ENCODE results near the gene GAS6. TPM values are rescaled to one million over a fixed set of nuclear protein-coding genes. Genes with fewer than 3 reads are reported as not detected.

The GAS6 gene
- total RNA-seq, 4 donors from 2014 or later = 317 to 697 (median 547) TPM

- no peak for TF ChIP-seq EP300 (IDR thresholded peaks at IDR 0.05)
- TF ChIP-seq CTCF (IDR thresholded peaks at IDR 0.05) = no peak
- TF ChIP-seq POLR2A (IDR thresholded peaks at IDR 0.05) = no peak
- 46 to 47% methylated on average over 16 to 25 of the region's 29 CpGs for WGBS, 2 donors
- DNase-seq (ENCODE audit: low spot score in 2 of 2) = no peak
Observed at GRCh38 chr13:113777311-113778260, 86.3 kb downstream of the GAS6 start.

DNA sequence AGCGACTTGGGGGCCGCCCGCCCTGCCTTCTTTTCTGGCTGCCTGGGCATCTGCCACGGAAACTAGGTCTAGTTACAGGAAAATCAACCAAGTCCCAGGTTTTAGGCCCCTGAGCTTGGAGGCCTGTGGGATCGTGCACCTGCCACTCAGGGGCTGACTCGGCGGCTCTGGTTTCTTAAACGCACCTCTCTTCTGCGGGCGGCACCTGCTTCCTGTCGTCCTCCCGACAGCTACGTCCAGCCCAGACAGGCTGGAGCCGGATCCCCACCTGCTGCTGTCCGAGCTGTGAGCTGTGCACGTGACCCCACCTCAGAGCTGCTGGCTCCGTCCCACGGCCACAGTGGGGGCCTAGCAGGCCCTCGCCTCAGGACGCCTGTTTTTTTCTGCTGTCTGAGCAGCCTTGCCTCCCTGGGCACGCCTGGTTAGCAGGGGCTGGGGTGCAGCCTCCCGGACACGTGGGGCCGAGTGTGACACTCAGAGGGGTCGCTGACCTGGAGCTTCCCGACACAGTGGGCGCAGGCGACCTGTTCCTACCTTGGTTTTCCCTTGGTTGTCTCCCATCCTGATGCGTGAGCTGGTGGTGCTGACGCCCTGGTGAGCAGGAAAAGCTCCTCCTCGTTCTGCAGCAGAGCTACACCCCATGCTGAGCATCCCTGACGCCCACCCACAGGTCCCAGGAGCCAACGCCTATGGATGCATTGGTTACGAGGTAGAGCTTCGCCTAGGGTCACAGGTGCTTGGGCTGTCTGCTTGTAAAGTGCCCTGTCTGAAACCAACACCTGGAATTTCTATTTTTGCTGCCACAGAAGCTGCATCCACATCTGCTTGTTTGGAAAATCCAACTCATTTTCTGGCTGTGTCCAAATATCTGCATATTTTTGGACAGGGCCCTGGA lies 87.4 kb downstream of the GAS6 start:
- no peak for TF ChIP-seq EP300 (IDR thresholded peaks at IDR 0.05)
- TF ChIP-seq CTCF (IDR thresholded peaks at IDR 0.05) = no peak
- TF ChIP-seq POLR2A (IDR thresholded peaks at IDR 0.05) = no peak
- H3K9me3 ChIP-seq = no peaks in the 10 kb centered on the region
- H3K4me3 ChIP-seq = no peak overlapping the region
- no peak for DNase-seq (ENCODE audit: low spot score in 2 of 2)
- no peaks in the 10 kb centered on the region for H3K4me1 ChIP-seq
- no peaks in the 10 kb centered on the region for H3K36me3 ChIP-seq
- 79 to 80% methylated on average over 16 to 35 of the region's 35 CpGs for WGBS, 2 donors
- H3K27ac ChIP-seq = no peak overlapping the region
- H3K27me3 ChIP-seq = peaks cover 0 to 31% of the 10 kb centered on the region in 2 donors

More at GRCh38 chr13:113777311-113778260, 86.3 kb downstream of the GAS6 start:
- H3K9me3 ChIP-seq = no peaks in the 10 kb centered on the region
- H3K27ac ChIP-seq = no peak overlapping the region
- no peaks in the 10 kb centered on the region for H3K36me3 ChIP-seq
- peaks cover 0 to 31% of the 10 kb centered on the region in 2 donors for H3K27me3 ChIP-seq
- H3K4me3 ChIP-seq = no peak overlapping the region
- H3K4me1 ChIP-seq = no peaks in the 10 kb centered on the region

DNA sequence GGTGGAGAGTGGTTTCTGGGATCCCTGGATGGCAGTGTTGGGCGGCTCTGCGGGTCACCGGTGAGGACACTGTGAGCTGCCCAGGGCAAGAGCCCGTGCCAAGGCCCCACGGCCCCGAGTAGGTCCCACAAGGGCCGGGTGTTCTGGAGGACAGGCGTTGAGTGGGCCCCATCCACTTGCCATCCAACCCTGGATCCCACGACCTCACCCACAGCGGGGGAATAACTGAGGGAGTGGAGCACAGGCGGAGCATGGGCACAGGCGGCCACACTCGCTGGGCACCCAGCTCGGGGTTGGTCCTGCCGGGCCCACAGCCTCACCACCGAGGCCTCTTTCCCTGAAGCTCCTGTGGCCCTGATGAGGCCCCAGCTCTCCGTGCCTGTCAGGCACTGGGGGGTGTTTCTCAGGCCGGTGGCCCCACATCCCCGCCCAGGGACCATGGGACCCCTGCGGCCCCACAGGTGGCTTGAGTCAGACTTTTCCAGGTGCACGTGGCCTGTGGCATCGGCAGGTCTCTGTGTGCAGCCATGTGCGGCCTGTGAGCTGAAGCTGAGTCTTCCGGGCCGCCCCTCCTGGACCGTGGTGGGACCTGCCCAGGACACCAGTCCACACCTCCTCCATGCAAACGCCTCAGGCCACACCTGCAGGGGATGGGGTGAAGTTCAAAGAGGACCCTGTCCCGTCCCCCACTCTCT lies 88.3 kb downstream of the GAS6 start:
- H3K9me3 ChIP-seq = no peaks in the 10 kb centered on the region
- no peak for DNase-seq (ENCODE audit: low spot score in 2 of 2)
- 87% methylated on average over 10 to 11 of the region's 28 CpGs for WGBS, 2 donors
- H3K36me3 ChIP-seq = peaks cover 0 to under 1% (median 0%) of the 10 kb centered on the region in 3 donors
- H3K4me3 ChIP-seq = no peak overlapping the region
- H3K27me3 ChIP-seq = peaks cover 0 to 31% of the 10 kb centered on the region in 2 donors
- H3K4me1 ChIP-seq = no peaks in the 10 kb centered on the region
- no peak overlapping the region for H3K27ac ChIP-seq
- TF ChIP-seq CTCF (IDR thresholded peaks at IDR 0.05) (no peak), POLR2A (IDR thresholded peaks at IDR 0.05) (no peak), EP300 (IDR thresholded peaks at IDR 0.05) (no peak)

- no peak overlapping the region for H3K27ac ChIP-seq
- DNase-seq (ENCODE audit: low spot score in 2 of 2) = no peak
Observed at GRCh38 chr13:113774177-113775107, 89.4 kb downstream of the GAS6 start.

More at GRCh38 chr13:113774177-113775107, 89.4 kb downstream of the GAS6 start:
- Histone ChIP-seq H3K4me3 (no peak overlapping the region), H3K4me1 (no peaks in the 10 kb centered on the region), H3K9me3 (no peaks in the 10 kb centered on the region), H3K36me3 (peaks cover 0 to 11% (median 0%) of the 10 kb centered on the region in 3 donors), H3K27me3 (peaks cover 0 to 31% of the 10 kb centered on the region in 2 donors)
- 72 to 85% methylated on average over 9 of the region's 9 CpGs for WGBS, 2 donors
- TF ChIP-seq CTCF (IDR thresholded peaks at IDR 0.05) (no peak), EP300 (IDR thresholded peaks at IDR 0.05) (peak in 1 of 2 donors; percentile 39)
